ENCODE measurements around the gene CBR1.

CBR1 gene

DNA sequence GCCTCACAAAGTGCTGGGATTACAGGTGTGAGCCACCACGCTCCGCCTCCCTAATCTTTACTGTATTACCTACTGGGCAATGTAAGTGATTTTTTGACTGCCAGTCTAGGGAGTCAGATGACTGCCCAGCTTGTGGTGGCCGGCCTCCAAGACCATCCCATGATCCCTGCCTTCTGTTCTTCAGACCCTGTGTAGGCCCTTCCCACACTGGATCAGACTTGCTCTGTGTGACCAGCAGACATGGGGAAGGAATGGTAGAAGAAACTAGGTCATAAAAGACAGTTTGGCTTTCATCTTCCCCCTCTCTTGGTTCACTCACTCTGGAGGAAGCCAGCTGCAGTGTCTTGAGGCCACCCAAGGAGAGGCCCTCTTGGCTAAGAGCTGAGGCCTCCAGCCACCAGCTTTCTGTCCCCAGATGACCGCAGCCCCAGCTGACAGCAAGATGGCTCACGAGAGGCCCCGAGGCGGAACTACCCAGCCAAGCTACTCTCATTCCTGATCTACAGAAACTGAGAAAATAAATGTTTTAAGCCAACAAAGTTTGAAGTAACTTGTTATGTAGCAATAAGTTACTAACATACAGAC is 50.6 kb downstream of the CBR1 start:
- DNase-seq = no peak

All from central memory CD4-positive, alpha-beta T cell (primary cell).